ENCODE results near the gene OTUD7B.
A peak's percentile ranks its signal among the peaks of the same experiment; 100 is the strongest.
"Not testable (repeated sequence)": the region's sequence is repeated elsewhere in the genome, so short reads cannot be mapped to it uniquely, and the experiment has no call there.

The OTUD7B gene

GRCh38 chr1:149942885-149943284 lies 67.6 kb downstream of the OTUD7B start:
- no peak for DNase-seq

- DNase-seq: peak; percentile 43
Observed at GRCh38 chr1:149942207-149942606, 68.3 kb downstream of the OTUD7B start.

- DNase-seq: no peak
Observed at GRCh38 chr1:149940427-149940826, 70.1 kb downstream of the OTUD7B start.

GRCh38 chr1:149938668-149939003 lies 71.9 kb downstream of the OTUD7B start:
- not testable (repeated sequence) for DNase-seq

- no peak for DNase-seq
Observed at GRCh38 chr1:149937759-149938158, 72.8 kb downstream of the OTUD7B start.

- peak; percentile 32 for DNase-seq
Observed at GRCh38 chr1:149936992-149937705, 73.4 kb downstream of the OTUD7B start.

GRCh38 chr1:149936170-149936991 lies 74.1 kb downstream of the OTUD7B start, which contains the start of gene MTMR11:
Gene MTMR11, minus strand, starts transcription at chr1:149936879. Its CDS starts 232 bp downstream, at chr1:149936647.
- peak; percentile 41 for DNase-seq

GRCh38 chr1:149934356-149934755 lies 76.2 kb downstream of the OTUD7B start:
- no peak for DNase-seq

GRCh38 chr1:149933208-149933607 lies 77.3 kb downstream of the OTUD7B start:
- no peak for DNase-seq

- no peak for DNase-seq
Observed at GRCh38 chr1:149932474-149932873, 78.1 kb downstream of the OTUD7B start.

GRCh38 chr1:149931212-149931790 lies 79.2 kb downstream of the OTUD7B start:
- no peak for DNase-seq

GRCh38 chr1:149929856-149930255 lies 80.7 kb downstream of the OTUD7B start:
- no peak for DNase-seq

- no peak for DNase-seq
Observed at GRCh38 chr1:149928401-149928724, 82.2 kb downstream of the OTUD7B start.

GRCh38 chr1:149927563-149928400 lies 82.7 kb downstream of the OTUD7B start, which contains the start of gene SF3B4:
Gene SF3B4, minus strand, starts transcription at chr1:149927803. Its CDS starts 44 bp downstream, at chr1:149927759.
- peak; percentile 92 for DNase-seq

- no peak for DNase-seq
Observed at GRCh38 chr1:149927056-149927562, 83.4 kb downstream of the OTUD7B start.

- DNase-seq: no peak
Observed at GRCh38 chr1:149926296-149926695, 84.2 kb downstream of the OTUD7B start.

- DNase-seq: no peak
Observed at GRCh38 chr1:149925751-149926150, 84.8 kb downstream of the OTUD7B start.

GRCh38 chr1:149925345-149925744 lies 85.2 kb downstream of the OTUD7B start:
- no peak for DNase-seq

GRCh38 chr1:149923626-149924025 lies 86.9 kb downstream of the OTUD7B start:
- no peak for DNase-seq

GRCh38 chr1:149917571-149918144 lies 92.9 kb downstream of the OTUD7B start, which contains the start of gene SV2A:
Gene SV2A, minus strand, starts transcription at chr1:149917844. Its CDS starts 4,004 bp downstream, at chr1:149913840.
- peak; percentile 79 for DNase-seq

GRCh38 chr1:149916898-149917252 lies 93.7 kb downstream of the OTUD7B start:
- DNase-seq: no peak

All from fibroblast of skin of scalp (primary cell).